ENCODE results near the gene RHOD.

Gene RHOD

GRCh38 chr11:67032830-67033551 is 23.7 kb upstream of the RHOD start:
- DNase-seq (ENCODE audit: low spot score) = no peak

GRCh38 chr11:67033661-67034166 is 22.9 kb upstream of the RHOD start:
- DNase-seq (ENCODE audit: low spot score) = no peak

DNA sequence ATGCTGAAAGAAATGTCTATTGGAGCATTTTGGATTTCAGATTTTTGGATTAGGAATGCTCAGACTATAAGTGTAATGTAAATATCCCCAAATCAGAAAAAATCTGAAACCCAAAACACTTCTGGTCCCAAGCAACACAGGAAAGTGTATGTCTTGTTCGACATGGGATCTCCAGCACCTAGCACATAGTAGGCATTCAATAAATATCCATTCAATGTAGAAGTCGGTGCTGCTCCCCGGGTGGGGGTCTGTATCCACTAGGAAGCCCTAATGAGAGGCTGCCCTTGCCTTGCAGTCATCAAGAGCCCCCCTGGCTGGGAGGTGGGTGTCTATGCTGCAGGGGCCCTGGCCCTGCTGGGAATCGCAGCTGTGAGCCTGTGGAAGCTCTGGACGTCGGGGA is 22.3 kb upstream of the RHOD start:
- no peak for DNase-seq (ENCODE audit: low spot score)

- DNase-seq (ENCODE audit: low spot score) = no peak
Measured at GRCh38 chr11:67040147-67040546, 16.5 kb upstream of the RHOD start.

- DNase-seq (ENCODE audit: low spot score) = no peak
Measured at GRCh38 chr11:67041602-67042001, 15.0 kb upstream of the RHOD start.

- no peak for DNase-seq (ENCODE audit: low spot score)
Measured at GRCh38 chr11:67043572-67044349, 12.9 kb upstream of the RHOD start.

DNA sequence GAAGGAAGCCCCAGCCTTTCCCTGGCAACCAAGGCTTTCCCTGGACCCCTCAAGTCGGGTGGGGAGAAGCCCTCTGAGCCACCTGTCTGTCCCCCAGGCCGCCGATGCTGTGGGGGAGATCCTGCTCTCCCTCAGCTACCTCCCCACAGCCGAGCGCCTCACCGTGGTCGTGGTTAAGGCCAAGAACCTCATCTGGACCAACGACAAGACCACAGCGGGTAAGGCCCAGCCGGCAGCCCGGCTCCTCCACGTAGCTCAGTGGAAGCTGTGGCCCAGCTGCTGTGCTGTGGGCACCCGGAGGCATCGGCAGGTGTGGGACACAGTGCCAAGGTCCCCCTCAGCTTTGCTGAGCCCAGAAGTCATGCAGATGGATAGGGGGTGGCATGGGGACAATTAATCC is 12.2 kb upstream of the RHOD start:
- no peak for DNase-seq (ENCODE audit: low spot score)

DNA sequence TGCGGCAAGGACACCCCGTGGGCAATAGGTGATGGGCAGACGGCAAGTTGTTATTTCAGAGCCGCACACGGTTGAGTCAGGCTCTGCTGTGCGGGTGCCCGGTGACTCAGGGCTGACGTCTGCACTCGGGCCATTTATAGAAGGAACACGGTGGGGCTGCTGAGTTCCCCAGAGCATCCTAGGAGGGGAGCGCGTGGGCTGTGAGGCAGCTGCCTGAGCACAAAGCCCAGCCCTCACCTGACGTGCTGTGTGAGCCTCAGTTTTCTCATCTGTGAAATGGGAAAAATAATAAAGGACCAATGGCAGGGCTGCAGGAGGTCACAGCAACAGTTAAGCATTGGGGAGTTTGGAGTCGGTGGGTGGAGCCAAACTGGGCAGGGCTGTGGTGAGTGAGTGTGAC is 11.3 kb upstream of the RHOD start:
- DNase-seq (ENCODE audit: low spot score) = no peak

- no peak for DNase-seq (ENCODE audit: low spot score)
Measured at GRCh38 chr11:67048515-67049130, 8.0 kb upstream of the RHOD start.

DNA sequence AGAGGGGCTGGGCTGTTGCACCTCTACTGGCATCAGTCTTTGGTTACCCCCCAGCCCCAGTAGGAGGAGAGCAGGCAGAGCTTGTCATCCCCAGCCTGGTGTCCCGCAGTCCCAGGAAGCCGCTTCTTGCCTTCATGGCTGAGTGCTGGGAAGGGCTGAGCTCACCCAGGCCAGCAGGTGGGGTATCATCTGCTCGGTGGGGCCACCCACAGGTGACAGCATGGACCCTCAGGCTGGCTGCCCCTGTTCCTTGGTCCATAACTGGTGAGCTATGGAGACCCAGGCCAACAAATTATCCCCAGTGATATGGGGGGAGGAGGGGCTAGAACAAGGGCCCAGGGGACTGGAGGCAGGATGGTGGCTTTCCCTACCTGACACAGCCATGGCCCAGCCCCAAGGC is 6.5 kb upstream of the RHOD start:
- DNase-seq (ENCODE audit: low spot score) = no peak

DNA sequence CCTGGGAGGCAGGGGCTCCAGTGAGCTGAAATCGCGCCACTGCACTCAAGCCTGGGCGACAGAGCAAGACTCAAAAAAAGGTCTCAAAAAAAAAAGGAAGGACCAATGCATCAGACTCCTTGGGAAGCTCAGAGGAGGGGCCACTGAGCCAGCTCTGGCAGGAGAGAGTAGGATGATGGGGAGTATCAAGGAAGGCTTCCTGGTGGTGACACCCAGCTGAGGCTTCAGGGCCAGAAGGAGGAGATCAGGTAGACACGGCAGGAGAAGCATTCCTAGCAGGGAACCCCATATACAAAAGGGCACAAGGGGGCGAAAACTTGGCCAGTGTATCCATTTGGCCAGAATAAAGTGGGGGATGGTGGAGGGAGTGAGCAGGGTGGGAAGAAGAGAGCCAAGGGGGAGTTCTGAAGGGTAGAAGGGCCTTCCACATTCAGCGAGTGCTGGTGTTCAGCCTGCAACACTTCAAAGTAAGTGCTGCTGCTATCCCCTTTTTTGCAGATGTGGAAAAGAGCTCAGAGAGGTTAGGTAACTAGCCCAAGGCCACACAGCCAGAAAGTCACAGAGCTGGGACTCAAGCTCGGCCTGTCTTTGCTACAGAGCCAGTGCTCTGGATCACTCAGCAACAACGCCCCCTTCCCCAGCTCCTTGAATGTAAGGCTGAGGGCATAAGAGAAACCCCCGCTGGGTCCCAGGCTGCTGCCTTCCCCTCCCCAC is 5.3 kb upstream of the RHOD start:
- DNase-seq (ENCODE audit: low spot score) = no peak

DNA sequence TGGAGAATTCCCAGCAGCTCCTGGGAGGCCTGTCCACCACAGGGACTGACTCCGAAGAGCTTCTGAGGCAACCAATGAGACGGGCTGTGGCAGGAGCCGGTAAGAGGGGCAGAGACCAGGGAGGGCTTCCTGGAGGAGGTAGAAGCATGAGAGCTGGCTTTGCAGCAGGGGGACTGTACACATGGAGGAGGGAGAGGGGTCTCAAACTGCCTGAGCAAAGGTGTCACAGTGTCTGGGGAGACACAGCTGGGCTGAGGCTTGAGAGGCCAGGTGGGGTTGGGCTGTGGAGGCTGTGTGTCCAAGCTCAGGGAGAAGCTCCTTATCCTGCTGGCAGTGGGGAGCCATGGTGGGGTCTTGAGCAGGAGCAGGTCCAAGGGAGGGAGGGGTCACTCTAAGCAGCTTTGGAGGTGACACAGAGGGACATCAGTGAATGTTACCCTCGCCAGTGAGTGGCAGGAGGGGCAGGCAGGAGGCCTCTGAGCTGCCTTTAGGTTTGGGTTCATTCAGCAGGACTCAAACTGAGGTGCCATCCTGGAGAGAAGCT is 4.6 kb upstream of the RHOD start:
- no peak for DNase-seq (ENCODE audit: low spot score)

- no peak for DNase-seq (ENCODE audit: low spot score)
Measured at GRCh38 chr11:67052891-67053290, 3.8 kb upstream of the RHOD start.

DNA sequence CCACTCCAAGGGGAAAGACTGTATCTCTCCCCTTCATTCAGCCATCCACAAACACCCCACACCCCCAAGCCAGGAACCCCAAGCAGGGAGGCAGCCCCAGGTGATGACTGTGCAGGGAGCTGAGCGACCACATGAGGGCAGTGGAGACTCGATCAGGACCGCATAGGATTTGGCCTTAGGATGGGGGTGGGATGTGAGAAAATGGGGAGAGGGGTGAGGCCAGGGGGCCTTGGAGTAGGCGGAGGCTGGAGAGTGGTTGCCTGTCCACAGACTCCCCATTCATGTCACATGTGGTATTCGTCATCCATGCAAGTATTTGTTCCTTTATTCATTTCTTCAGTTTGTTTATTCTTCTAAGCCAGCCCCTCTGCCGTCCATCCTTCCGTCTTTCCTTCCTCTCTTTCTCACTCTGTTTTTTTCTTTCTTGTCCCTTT is 2.7 kb upstream of the RHOD start:
- DNase-seq (ENCODE audit: low spot score) = peak; percentile 62

DNA sequence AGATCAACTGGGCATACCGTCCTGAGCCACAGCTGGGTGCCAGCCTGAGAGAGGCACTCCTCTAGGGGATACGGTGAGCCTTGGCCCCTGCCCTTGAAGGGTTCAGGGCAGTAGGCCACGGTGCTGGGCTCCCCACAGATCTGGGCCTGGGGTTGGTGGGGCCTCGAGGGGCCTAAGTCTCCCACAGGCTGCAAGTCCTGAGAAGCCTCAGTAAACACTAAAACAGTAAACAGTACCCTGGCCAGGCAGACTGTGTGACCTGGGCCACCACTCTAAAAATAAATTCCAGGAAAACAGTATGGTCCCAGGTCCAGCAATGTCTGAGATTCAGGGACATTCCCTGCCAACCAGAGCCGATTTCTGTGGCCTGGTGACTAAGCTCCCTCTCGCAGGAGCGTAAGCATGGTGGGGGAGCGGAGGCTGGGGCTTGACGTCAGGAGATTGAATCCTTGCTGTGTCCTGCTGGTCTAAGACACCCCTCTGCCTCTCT is 2.3 kb upstream of the RHOD start:
- no peak for DNase-seq (ENCODE audit: low spot score)

DNA sequence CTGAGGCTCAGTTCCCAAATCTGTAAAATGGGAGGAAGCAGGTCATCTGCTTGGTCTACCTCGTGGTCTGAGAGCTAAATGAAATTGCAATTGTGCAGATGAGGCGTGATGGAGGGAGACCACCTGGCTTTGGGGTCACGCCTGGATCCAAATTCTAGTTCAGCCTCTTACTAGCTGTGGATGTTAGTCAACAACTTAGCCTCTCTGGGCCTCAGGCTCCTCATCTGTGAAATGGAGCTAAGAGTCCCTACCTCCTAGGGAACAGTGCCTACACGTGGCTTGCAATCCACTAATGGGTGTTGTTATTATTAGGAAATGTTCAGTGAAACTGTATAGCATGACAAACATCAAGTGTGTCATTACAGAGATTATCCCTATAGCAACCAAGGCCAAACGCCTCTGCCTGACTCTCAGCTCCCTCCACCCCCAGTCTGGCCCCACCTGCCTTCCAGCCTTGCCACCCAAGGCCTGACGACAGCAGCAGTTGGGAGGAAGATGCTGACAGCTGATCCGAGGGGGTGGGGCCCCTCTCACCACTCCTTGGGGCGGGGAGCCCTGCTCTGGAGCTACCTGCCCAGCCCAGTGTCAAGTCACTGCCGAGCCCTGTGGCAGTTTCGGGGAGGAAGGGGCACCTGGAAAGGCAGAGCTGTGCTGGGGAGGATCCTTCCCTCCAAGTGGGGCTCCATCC is 1.7 kb upstream of the RHOD start:
- peak; percentile 55 for DNase-seq (ENCODE audit: low spot score)

DNA sequence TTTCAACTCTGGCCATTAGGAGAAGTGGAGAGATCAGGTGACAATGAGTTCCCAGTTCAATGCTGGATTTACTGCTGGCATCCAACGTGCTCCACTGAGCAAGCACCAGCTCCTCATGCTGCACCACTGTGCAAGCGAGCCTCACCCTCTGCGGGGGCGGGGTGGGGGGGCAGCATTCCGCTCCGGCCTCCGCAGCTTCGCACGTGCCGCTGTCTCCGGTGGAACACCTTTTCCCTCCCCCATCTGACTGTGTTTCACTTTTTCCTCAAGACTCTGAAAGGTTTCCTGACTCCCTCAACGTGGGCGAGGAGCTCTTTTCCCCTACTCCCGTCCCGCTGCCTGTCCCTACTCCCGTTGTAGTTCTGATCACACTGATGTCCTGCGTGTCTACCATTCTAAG is 835 bp upstream of the RHOD start:
- DNase-seq (ENCODE audit: low spot score) = no peak

DNA sequence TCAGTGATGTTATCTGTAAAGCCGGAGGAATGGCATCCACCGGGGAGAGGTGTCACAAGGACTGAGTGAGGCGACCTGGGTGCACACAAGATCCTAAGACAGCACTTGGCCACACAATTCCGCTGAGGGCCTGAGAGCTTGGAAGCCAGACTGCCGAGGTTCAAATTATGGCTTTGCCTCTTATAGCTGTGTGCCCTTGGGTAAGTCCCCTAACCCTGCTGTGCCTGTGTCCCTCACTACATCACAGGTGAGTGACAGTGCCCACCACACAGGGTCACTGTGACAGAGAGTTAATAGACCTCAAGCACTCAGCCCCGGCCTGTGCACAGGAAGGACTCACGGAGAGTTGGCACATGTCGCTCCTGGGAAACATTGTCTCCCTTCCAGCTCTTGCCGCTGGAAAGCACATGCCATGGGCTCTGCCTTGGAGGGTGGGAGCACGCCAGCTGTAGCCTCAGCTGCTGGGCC is 592 bp downstream of the RHOD start:
- DNase-seq (ENCODE audit: low spot score) = no peak

DNA sequence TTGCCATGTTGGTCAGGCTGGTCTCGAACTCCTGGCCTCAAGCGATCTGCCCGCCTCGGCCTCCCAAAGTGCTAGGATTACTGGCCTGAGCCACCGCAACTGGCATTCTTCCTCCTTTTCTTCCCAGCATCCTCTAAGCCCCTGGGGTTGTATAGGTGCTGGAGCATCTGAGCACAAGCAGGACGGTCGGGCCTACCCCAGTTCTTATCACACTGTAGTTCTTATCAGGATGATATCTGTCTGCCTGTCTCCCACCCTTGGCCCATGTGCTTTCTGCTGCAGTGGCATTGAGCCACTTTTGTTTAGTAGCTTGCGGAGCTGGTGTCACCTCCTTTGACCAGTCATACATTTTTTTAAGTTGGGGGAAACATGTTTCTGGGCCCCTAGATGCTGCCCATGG is 1.9 kb downstream of the RHOD start:
- DNase-seq (ENCODE audit: low spot score) = no peak

- DNase-seq (ENCODE audit: low spot score) = no peak
Measured at GRCh38 chr11:67059671-67060070, 3.0 kb downstream of the RHOD start.

- DNase-seq (ENCODE audit: low spot score) = no peak
Measured at GRCh38 chr11:67060111-67060522, 3.5 kb downstream of the RHOD start.
